Measurements from ENCODE around the gene PDE6B. TPM values are rescaled to one million over a fixed set of nuclear protein-coding genes. Genes with fewer than 3 reads are reported as not detected.

Gene PDE6B
- total RNA-seq, 4 donors from 2014 or later, result 0.81 to 5.5 (median 1.8) TPM

- no peak overlapping the region for H3K4me3 ChIP-seq
- 67 to 71% methylated on average over 3 to 5 of the region's 5 CpGs for WGBS, 2 donors (ENCODE audit: low coverage in 1 of 2)
- peaks cover 0 to 14% (median 0%) of the 10 kb centered on the region in 3 donors for H3K9me3 ChIP-seq
- no peak for ATAC-seq
- H3K4me1 ChIP-seq, result no peaks in the 10 kb centered on the region
- H3K27me3 ChIP-seq, result peaks cover 43% of the 10 kb centered on the region
- H3K36me3 ChIP-seq, result no peaks in the 10 kb centered on the region
- TF ChIP-seq POLR2AphosphoS5 (IDR thresholded peaks at IDR 0.05) (no peak), EP300 (IDR thresholded peaks at IDR 0.05) (no peak), CTCF (IDR thresholded peaks at IDR 0.05) (no peak), POLR2A (IDR thresholded peaks at IDR 0.05) (no peak)
- no peak overlapping the region for H3K27ac ChIP-seq
Observed at GRCh38 chr4:592825-593520, 32.4 kb upstream of the PDE6B start.

- no peak overlapping the region for H3K4me3 ChIP-seq
- H3K27ac ChIP-seq, result no peak overlapping the region
- 67 to 80% methylated on average over 1 to 2 of the region's 3 CpGs for WGBS, 2 donors (ENCODE audit: low coverage in 1 of 2)
- TF ChIP-seq EP300 (IDR thresholded peaks at IDR 0.05) (no peak), CTCF (IDR thresholded peaks at IDR 0.05) (no peak), POLR2AphosphoS5 (IDR thresholded peaks at IDR 0.05) (no peak), POLR2A (IDR thresholded peaks at IDR 0.05) (no peak)
- H3K4me1 ChIP-seq, result no peaks in the 10 kb centered on the region
- H3K9me3 ChIP-seq, result peaks cover 0 to 4% (median 0%) of the 10 kb centered on the region in 3 donors
- no peak for ATAC-seq
- H3K36me3 ChIP-seq, result no peaks in the 10 kb centered on the region
- H3K27me3 ChIP-seq, result peaks cover 67% of the 10 kb centered on the region
Observed at GRCh38 chr4:598925-599324, 26.4 kb upstream of the PDE6B start.

GRCh38 chr4:600166-600565 is 25.2 kb upstream of the PDE6B start:
- Histone ChIP-seq H3K4me3 (no peak overlapping the region), H3K9me3 (no peaks in the 10 kb centered on the region), H3K27me3 (peaks cover 62% of the 10 kb centered on the region), H3K4me1 (no peaks in the 10 kb centered on the region), H3K27ac (no peak overlapping the region), H3K36me3 (no peaks in the 10 kb centered on the region)
- WGBS, 2 donors (ENCODE audit: low coverage in 1 of 2), result 83 to 100% methylated on average over 1 to 2 of the region's 6 CpGs
- ATAC-seq, result no peak
- TF ChIP-seq POLR2A (IDR thresholded peaks at IDR 0.05) (no peak), POLR2AphosphoS5 (IDR thresholded peaks at IDR 0.05) (no peak), CTCF (IDR thresholded peaks at IDR 0.05) (no peak), EP300 (IDR thresholded peaks at IDR 0.05) (no peak)

GRCh38 chr4:600850-601515 is 24.4 kb upstream of the PDE6B start:
- no peak for ATAC-seq
- TF ChIP-seq EP300 (IDR thresholded peaks at IDR 0.05) (no peak), CTCF (IDR thresholded peaks at IDR 0.05) (no peak), POLR2A (IDR thresholded peaks at IDR 0.05) (no peak), POLR2AphosphoS5 (IDR thresholded peaks at IDR 0.05) (no peak)
- no peaks in the 10 kb centered on the region for H3K9me3 ChIP-seq
- no peak overlapping the region for H3K4me3 ChIP-seq
- 47 to 66% methylated on average over 5 to 9 of the region's 11 CpGs for WGBS, 2 donors (ENCODE audit: low coverage in 1 of 2)
- H3K27me3 ChIP-seq, result peaks cover 70% of the 10 kb centered on the region
- H3K36me3 ChIP-seq, result no peaks in the 10 kb centered on the region
- H3K27ac ChIP-seq, result no peak overlapping the region
- H3K4me1 ChIP-seq, result no peaks in the 10 kb centered on the region

Measured in gastroesophageal sphincter (tissue), 4 donors.